Measurements from ENCODE around the gene CDON.
"Not testable (repeated sequence)": the region's sequence is repeated elsewhere in the genome, so short reads cannot be mapped to it uniquely, and the experiment has no call there.

Gene CDON

GRCh38 chr11:125995313-125995712 is 67.4 kb downstream of the CDON start:
- DNase-seq (ENCODE audit: low read depth): no peak

- DNase-seq (ENCODE audit: low read depth): no peak
Measured at GRCh38 chr11:125994509-125994908, 68.2 kb downstream of the CDON start.

GRCh38 chr11:125992893-125993292 is 69.8 kb downstream of the CDON start:
- DNase-seq (ENCODE audit: low read depth): no peak

- DNase-seq (ENCODE audit: low read depth): no peak
Measured at GRCh38 chr11:125990244-125990643, 72.4 kb downstream of the CDON start.

- DNase-seq (ENCODE audit: low read depth): no peak
Measured at GRCh38 chr11:125987066-125987641, 75.5 kb downstream of the CDON start.

- DNase-seq (ENCODE audit: low read depth): not testable (repeated sequence)
Measured at GRCh38 chr11:125985956-125986355, 76.7 kb downstream of the CDON start.

- no peak for DNase-seq (ENCODE audit: low read depth)
Measured at GRCh38 chr11:125982348-125982730, 80.3 kb downstream of the CDON start.

GRCh38 chr11:125980436-125980835 is 82.2 kb downstream of the CDON start:
- DNase-seq (ENCODE audit: low read depth): no peak

GRCh38 chr11:125979511-125979910 is 83.2 kb downstream of the CDON start:
- DNase-seq (ENCODE audit: low read depth): no peak

- no peak for DNase-seq (ENCODE audit: low read depth)
Measured at GRCh38 chr11:125978778-125979407, 83.8 kb downstream of the CDON start.

- DNase-seq (ENCODE audit: low read depth): no peak
Measured at GRCh38 chr11:125978181-125978716, 84.4 kb downstream of the CDON start.

GRCh38 chr11:125977333-125977732 is 85.3 kb downstream of the CDON start:
- no peak for DNase-seq (ENCODE audit: low read depth)

- no peak for DNase-seq (ENCODE audit: low read depth)
Measured at GRCh38 chr11:125976156-125976555, 86.5 kb downstream of the CDON start.

- no peak for DNase-seq (ENCODE audit: low read depth)
Measured at GRCh38 chr11:125975634-125976033, 87.0 kb downstream of the CDON start.

- DNase-seq (ENCODE audit: low read depth): no peak
Measured at GRCh38 chr11:125974284-125974683, 88.4 kb downstream of the CDON start.

- no peak for DNase-seq (ENCODE audit: low read depth)
Measured at GRCh38 chr11:125971618-125972017, 91.0 kb downstream of the CDON start.

GRCh38 chr11:125968354-125968753 is 94.3 kb downstream of the CDON start:
- DNase-seq (ENCODE audit: low read depth): no peak

- DNase-seq (ENCODE audit: low read depth): no peak
Measured at GRCh38 chr11:125967515-125967914, 95.2 kb downstream of the CDON start.

- no peak for DNase-seq (ENCODE audit: low read depth)
Measured at GRCh38 chr11:125960771-125961170, 101.9 kb downstream of the CDON start.

GRCh38 chr11:125959931-125960330 is 102.7 kb downstream of the CDON start:
- no peak for DNase-seq (ENCODE audit: low read depth)

GRCh38 chr11:125959511-125959910 is 103.2 kb downstream of the CDON start:
- DNase-seq (ENCODE audit: low read depth): no peak

GRCh38 chr11:125958872-125959400 is 103.7 kb downstream of the CDON start:
- DNase-seq (ENCODE audit: low read depth): no peak

GRCh38 chr11:125957618-125958332 is 104.9 kb downstream of the CDON start:
- no peak for DNase-seq (ENCODE audit: low read depth)
